Kidney epithelial cell (primary cell): ENCODE measurements around the gene B3GNT5. TPM values are rescaled to one million over a fixed set of nuclear protein-coding genes. Genes with fewer than 3 reads are reported as not detected.

Experiments used
- DNase-seq: peaks from one replicate; pipeline ENCODE4 v3.0.0-alpha.2; 2010; ENCODE audit warnings: low read depth
- H3K27me3 ChIP-seq: 2 replicates; pipeline ENCODE4 v1.6.0; 2011; ENCODE audit warnings: low read length; ENCODE audit not compliant: control insufficient read depth, insufficient read depth
- H3K36me3 ChIP-seq: 2 replicates; pipeline ENCODE4 v1.5.1; 2011; ENCODE audit warnings: low read length; ENCODE audit not compliant: control insufficient read depth, insufficient read depth
- H3K4me3 ChIP-seq: 2 replicates; pipeline ENCODE4 v1.5.1; 2011; ENCODE audit warnings: low read depth, mild to moderate bottlenecking, control low read depth, low read length
- CTCF ChIP-seq: IDR thresholded peaks from 2 replicates; pipeline ENCODE4 v1.5.1; 2011; ENCODE audit warnings: mild to moderate bottlenecking, moderate library complexity, low read length, control low read depth, inconsistent platforms; ENCODE audit not compliant: insufficient read depth, poor library complexity, severe bottlenecking
- total RNA-seq: library from RNA; depleted of rRNA; stranded (reverse); fragments of >200 nt; gene quantifications from 2 replicates; pipeline ENCODE4 v1.2.3, GENCODE V29; 2015

The B3GNT5 gene
- total RNA-seq, 1 donor from 2014 or later, result 27.6 TPM

GRCh38 chr3:183233966-183234365 lies 19.1 kb upstream of the B3GNT5 start:
- H3K4me3 ChIP-seq, result no peak overlapping the region
- DNase-seq, result no peak
- no peak for TF ChIP-seq CTCF
- no peaks in the 10 kb centered on the region for H3K27me3 ChIP-seq
- H3K36me3 ChIP-seq, result no peaks in the 10 kb centered on the region

GRCh38 chr3:183239046-183239445 lies 14.0 kb upstream of the B3GNT5 start:
- H3K4me3 ChIP-seq, result no peak overlapping the region
- H3K36me3 ChIP-seq, result no peaks in the 10 kb centered on the region
- no peak for DNase-seq
- no peaks in the 10 kb centered on the region for H3K27me3 ChIP-seq
- TF ChIP-seq CTCF, result no peak

- no peak for DNase-seq
- H3K27me3 ChIP-seq, result no peaks in the 10 kb centered on the region
These were observed 10.6 kb upstream of the B3GNT5 start for GRCh38 chr3:183242431-183242830.

GRCh38 chr3:183244219-183244618 lies 8.8 kb upstream of the B3GNT5 start:
- H3K27me3 ChIP-seq, result no peaks in the 10 kb centered on the region
- H3K36me3 ChIP-seq, result no peaks in the 10 kb centered on the region
- no peak for DNase-seq
- H3K4me3 ChIP-seq, result no peak overlapping the region
- no peak for TF ChIP-seq CTCF

More at GRCh38 chr3:183242431-183242830, 10.6 kb upstream of the B3GNT5 start:
- H3K4me3 ChIP-seq, result no peak overlapping the region
- no peaks in the 10 kb centered on the region for H3K36me3 ChIP-seq
- TF ChIP-seq CTCF, result no peak

GRCh38 chr3:183244981-183245476 lies 8.0 kb upstream of the B3GNT5 start:
- DNase-seq, result no peak
- Histone ChIP-seq H3K27me3 (no peaks in the 10 kb centered on the region), H3K4me3 (no peak overlapping the region), H3K36me3 (no peaks in the 10 kb centered on the region)
- no peak for TF ChIP-seq CTCF

GRCh38 chr3:183247011-183247589 lies 6.0 kb upstream of the B3GNT5 start:
- Histone ChIP-seq H3K36me3 (no peaks in the 10 kb centered on the region), H3K27me3 (no peaks in the 10 kb centered on the region), H3K4me3 (no peak overlapping the region)
- DNase-seq, result no peak
- no peak for TF ChIP-seq CTCF
